HG03442 (cell line): Measurements from ENCODE around the gene TELO2.
"Not testable (repeated sequence)": the region's sequence is repeated elsewhere in the genome, so short reads cannot be mapped to it uniquely, and the experiment has no call there.

Source experiments
- ATAC-seq: cut with Tn5 transposase; IDR thresholded peaks from one replicate; pipeline ENCODE4 v1.9.1; 2021; ENCODE audit warnings: mild to moderate bottlenecking, moderate library complexity; ENCODE audit not compliant: unreplicated experiment

The TELO2 gene

DNA sequence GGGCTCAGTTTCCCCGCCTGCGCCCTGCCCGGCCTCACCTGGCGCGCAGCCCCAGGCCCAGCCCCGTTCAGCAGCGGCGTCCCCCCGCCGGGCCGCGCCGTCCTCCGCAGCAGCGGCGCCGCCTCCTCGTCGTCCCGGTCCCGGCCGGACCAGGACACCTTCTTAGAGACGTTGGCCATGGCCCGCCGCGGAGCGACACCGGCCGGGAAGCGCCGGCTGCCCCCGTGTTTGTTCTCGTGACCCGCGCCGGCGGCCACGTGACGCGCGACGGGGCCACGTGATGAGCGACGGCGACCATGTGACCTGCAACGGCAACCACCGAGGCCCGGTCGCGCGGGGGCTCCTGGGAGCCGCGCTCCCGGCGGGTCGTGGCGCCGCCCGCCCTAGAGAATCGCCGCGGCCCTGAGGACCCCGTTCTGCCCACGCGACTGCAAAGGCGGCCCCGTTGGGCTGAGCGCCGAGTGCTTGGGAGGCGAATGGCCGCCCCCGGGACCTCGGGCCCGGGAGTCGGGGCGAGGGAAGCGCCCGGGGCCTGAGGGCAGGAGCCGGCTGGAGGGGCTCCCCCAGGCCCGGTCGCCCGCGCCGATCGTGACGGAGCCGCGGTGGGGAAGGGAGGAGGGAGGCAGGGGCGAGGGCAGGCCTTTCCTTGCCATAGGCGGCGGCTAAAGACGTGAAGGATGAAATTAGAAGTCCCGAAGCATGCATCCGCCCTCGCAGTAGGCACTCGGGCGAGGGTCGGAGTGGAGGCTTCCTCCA is 18.2 kb upstream of the TELO2 start, which contains the start of gene CLCN7:
Gene CLCN7 (minus strand): TSS at position 233 of the 756 bp plus-strand sequence. CDS start 54 bp downstream, at position 179.
- ATAC-seq: peak; percentile 81

GRCh38 chr16:1475552-1476114 is 17.5 kb upstream of the TELO2 start:
- no peak for ATAC-seq

DNA sequence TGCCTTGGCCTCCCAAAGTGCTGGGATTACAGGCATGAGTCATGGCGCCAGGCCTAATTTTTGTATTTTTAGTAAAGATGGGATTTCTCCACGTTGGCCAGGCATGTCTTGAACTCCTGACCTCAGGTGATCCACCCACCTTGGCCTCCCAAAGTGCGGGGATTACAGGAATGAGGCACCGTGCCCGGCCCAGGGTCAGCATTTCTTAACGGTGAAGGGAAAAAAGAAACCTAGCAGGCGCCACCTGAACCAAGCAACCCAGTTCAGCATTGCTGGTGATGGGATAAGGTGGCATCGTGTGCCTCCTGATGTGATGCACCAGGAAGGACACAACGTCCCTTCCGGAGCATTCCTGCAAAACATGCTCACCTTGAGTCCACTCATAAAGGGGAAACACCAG is 16.1 kb upstream of the TELO2 start:
- no peak for ATAC-seq

DNA sequence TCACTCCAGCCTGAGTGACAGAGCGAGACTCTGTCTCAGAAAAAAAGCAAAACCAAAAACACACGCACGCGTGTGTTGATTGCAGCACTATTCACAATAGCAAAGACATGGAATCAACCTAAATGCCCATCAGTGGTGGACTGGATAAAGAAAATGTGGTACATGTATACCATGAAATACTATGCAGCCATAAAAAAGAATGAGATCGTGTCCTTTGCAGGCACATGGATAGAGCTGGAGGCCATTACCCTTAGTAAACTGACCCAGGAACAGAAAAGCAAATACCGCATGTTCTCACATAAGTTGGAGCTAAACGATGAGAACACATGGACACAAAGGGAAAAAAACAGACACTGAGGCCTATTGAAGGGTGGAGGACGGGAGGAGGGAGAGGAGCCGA is 14.2 kb upstream of the TELO2 start:
- ATAC-seq: not testable (repeated sequence)

GRCh38 chr16:1481906-1482835 is 11.0 kb upstream of the TELO2 start:
- no peak for ATAC-seq

GRCh38 chr16:1485847-1486496 is 7.2 kb upstream of the TELO2 start:
- ATAC-seq: no peak

DNA sequence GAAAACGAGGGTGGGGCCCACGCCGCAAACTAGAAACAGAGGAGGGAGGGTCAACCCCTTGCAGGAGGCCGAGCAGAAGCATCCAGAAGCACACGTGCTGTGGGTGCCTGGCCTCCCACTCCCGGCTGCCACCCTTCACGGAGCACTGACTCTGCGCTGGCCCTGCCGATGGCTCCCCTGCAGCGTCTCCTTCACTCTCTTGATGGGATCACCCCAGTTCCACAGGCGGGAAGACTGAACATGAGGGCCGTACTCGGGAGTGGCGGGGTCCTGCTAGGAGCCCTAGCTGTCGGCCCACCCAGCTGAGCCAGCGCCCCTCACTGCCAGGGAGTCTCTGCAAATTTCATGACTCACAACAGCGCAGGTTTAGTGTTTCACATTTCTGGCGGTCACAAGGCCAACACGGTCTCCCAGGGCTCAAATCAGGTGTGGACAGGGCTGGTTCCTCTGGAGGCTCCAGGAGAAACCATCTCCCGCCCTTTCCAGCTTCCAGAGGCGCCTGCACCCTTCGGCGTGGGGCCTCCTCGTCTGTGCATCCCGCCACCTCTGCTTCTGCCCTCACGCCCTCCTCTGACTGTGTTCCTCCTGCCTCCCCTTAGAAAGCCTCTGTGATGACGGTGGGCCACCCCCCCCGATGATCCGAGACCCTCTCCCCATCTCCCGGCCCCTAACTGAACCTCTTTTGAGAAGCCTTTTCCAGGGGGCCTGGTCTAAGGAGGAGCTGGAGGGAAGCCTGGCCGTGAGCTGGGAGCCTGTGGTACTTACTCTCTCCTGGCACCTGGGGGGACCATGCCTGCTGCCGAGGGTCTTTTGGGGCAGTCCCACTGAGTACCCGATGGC is 6.4 kb upstream of the TELO2 start:
- no peak for ATAC-seq

DNA sequence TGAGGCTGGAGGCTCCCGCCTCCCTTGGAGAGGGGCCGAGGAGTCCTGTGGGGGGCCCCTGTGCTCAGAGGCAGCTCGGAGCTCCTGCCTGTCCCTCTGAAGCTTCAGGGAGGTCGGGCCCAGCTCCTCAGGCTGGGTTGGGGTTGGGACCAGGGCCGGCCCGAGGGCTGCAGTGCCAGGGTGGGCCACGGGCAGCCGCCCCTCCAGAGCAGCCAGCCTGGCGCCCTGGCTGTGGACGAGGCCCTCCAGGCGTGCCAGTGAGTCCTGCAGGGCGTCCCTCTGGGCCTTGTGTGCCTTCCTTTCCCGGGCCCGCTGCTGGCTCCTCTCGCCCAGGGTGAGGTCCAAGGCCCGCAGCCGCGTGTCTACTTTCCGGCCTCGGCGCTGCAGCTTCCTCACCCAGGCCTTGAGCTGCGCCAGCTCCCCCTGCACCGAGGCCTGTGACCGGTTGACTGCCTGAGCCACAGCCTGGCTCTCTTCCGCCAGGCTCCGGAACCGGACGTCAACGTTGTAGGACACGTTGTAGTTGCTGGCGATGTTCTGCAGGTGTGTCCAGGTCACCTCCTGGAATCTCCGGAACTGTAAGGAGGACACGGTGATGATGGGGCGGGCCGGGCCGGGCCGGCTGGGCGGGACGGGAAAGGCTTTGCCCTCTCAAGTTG is 5.6 kb upstream of the TELO2 start:
- ATAC-seq: no peak

DNA sequence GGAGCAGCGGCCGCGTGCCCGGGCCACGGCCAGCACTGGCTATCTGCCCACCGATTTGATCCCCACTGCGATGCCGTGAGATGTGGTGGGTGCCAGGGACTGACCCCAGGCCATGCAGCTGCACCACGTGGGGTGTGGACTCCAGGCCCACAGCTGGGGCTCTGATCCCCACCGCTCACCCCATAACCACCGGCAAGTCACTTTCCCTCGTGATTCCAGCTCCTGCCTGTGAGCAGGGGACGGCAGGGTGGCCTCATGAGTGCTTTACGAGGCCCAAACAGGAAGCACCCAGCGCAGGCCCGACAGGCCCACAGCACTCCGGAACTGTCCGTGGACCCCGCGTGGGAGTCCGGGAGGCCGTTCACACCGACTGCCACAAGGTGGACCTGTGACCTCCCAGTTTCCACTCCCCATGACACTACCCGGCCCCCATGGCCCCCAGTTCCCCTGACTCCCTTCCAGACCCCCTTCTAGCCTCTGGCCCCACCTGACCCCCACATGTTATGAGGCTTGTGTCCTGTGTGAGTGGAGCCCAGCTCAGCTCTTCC is 5.0 kb upstream of the TELO2 start:
- no peak for ATAC-seq

DNA sequence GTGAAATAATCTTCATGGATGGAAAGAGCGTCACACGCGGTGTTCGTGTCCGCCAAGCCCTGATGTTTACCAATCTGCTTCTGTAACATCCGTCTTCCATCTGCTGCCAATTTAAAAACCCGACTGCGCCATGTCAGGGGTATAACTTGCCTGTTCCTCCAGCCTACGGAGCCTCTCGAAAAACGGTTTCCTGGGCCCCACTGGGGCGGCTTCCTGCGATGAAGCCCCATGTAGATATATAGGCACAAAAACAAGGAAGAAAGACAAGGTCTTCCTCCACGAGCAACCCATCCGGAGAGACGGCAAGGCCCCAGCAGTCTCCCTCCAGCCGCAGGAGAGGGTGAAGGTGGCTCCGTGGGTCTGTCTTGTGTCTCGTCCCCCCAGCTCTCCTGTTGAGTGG is 4.5 kb upstream of the TELO2 start, which contains the start of gene PTX4:
Gene PTX4 (minus strand): TSS at position 326 of the 400 bp plus-strand sequence. CDS start 35 bp downstream, at position 291.
- ATAC-seq: no peak

GRCh38 chr16:1489077-1489476 is 4.1 kb upstream of the TELO2 start:
- ATAC-seq: no peak

DNA sequence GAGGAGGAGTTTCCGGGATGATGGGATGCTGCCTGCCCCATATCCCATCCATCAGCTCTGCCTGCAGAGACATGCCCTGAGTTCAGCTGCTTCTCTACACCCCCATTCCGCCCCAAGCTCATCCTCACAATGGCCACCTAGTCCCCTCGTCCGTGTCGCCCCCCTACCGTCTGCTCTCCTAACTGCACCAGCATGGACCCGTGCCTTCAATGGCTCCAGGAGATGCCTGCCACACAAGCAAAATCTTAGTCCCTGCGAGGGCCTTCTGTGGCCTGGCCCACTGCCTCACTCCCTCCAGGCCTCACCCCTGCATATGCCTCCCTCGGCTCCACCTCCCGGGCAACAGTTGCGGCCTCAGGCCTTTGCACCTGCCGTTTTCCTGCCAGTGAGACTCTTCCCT is 1.8 kb upstream of the TELO2 start:
- no peak for ATAC-seq

DNA sequence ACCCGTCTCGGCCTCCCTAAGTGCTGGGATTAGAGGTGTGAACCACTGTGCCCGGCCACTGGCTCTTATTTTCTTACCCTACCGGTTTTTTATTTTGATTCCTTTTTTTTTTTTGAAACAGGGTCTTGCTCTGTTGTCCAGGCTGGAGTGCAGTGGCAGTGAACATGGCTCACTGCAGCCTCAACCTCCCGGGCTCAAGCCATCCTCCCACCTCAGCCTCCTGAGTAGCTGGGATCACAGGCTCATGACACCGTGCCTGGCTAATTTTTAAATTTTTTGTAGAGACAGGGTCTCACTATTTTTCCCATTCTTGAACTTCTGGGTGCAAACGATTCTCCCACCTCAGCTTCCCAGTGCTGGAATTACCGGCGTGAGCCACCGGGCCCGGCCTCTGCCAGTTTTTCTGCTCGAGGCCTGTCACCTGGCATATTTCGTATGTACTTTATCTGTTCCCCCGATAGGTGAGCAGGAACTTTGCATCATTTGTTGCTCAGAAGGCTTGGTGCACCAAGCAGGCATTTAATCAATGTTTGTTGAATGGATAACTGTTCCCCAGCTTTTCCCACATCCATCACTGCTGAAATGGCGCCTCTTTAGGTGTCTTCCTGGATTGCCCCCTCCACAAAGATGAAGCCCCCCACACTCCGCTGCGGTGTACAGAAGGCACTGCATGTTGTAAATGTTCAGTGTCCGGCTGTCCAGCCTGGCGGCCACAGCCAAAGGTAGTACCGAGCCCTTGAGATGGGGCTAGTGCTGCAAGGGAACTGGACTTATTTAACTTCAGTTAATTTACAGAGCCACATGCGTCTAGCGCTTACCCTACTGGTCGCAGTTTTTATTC is 858 bp upstream of the TELO2 start:
- ATAC-seq: no peak

GRCh38 chr16:1493746-1494094 is 560 bp downstream of the TELO2 start:
- ATAC-seq: peak; percentile 6

- no peak for ATAC-seq
Observed at GRCh38 chr16:1494129-1494640, 1.0 kb downstream of the TELO2 start.

- ATAC-seq: no peak
Observed at GRCh38 chr16:1494711-1495110, 1.6 kb downstream of the TELO2 start.

DNA sequence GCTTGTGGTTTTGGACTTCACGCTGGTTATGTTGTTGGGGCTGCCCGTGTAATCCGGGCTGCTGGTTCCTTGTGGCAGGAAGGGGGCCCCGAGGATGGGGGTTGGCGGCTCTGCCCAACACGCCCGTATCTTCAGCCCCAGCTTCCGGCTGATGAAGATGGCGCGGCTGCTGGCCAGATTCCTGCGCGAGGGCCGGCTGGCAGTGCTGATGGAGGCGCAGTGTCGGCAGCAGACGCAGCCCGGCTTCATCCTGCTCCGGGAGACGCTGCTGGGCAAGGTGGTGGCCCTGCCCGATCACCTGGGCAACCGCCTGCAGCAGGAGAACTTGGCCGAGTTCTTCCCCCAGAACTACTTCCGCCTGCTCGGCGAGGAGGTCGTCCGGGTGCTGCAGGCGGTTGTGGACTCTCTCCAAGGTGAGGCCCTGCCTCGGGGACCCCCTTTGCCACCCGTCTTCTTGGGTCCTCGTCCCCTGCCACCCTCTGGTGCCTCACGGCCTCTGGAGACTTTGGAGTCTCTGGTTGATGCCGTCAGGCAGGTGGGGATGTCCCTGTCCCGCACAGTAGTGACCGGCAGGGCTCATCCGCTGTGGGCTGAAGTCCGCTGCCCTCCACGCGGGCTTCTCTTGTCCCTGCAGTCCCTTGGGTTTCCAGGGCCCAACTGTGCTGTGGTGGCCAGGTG is 2.2 kb downstream of the TELO2 start:
- no peak for ATAC-seq

GRCh38 chr16:1495889-1496262 is 2.7 kb downstream of the TELO2 start:
- ATAC-seq: no peak
